K562 (cell line): ENCODE measurements around the gene FXYD4. TPM values are rescaled to one million over a fixed set of nuclear protein-coding genes. Genes with fewer than 3 reads are reported as not detected.
A peak's percentile ranks its signal among the peaks of the same experiment; 100 is the strongest.

Experiments
- BRD4 ChIP-seq: fragments of 200-600 bp; sonication (generic); IDR thresholded peaks from 2 replicates; pipeline ENCODE4 v1.6.1; 2017; ENCODE audit warnings: inconsistent platforms
- BRF2 ChIP-seq: IDR thresholded peaks from 3 replicates; pipeline ENCODE4 v1.6.1; 2011; ENCODE audit warnings: borderline replicate concordance, mild to moderate bottlenecking; ENCODE audit not compliant: insufficient read length, insufficient read depth
- CAMTA2 ChIP-seq: fragments of 250-450 bp; sonication (Bioruptor Pico); conservative IDR thresholded peaks from 2 replicates; pipeline ENCODE4 v1.5.1; 2022
- CBFB ChIP-seq: sonication (generic); formaldehyde crosslinking; IDR thresholded peaks from 2 replicates; pipeline ENCODE4 v1.4.0; 2020; ENCODE audit warnings: mild to moderate bottlenecking, missing genetic modification reagents
- CREB5 ChIP-seq: fragments of 250-450 bp; sonication (Bioruptor Pico); IDR thresholded peaks from 2 replicates; pipeline ENCODE4 v1.5.0; 2020; ENCODE audit warnings: mild to moderate bottlenecking
- ELF4 ChIP-seq: fragments of 450-650 bp; formaldehyde crosslinking; IDR thresholded peaks from 2 replicates; pipeline ENCODE4 v1.4.0; 2022; ENCODE audit warnings: missing genetic modification characterization
- GTF2E2 ChIP-seq: fragments of 200-800 bp; sonication (Bioruptor generic); IDR thresholded peaks from 2 replicates; pipeline ENCODE4 v1.6.1; 2016; ENCODE audit warnings: missing genetic modification characterization, missing compliant biosample characterization
- HINFP ChIP-seq: fragments of 450-650 bp; conservative IDR thresholded peaks from 2 replicates; pipeline ENCODE4 v1.6.1; 2016; ENCODE audit warnings: missing genetic modification characterization, low read depth, mild to moderate bottlenecking, control low read depth, missing compliant biosample characterization
- HMGN3 ChIP-seq: IDR thresholded peaks from 2 replicates; pipeline ENCODE4 v1.6.1; 2011; ENCODE audit warnings: borderline replicate concordance, low read depth, mild to moderate bottlenecking, mixed read lengths, low read length; ENCODE audit not compliant: insufficient read length; ENCODE audit errors: extremely low read depth
- MYNN ChIP-seq, 2 experiments: sonication (generic); formaldehyde crosslinking in 1 of 2; IDR thresholded peaks; 2 replicates each; pipeline versions ENCODE4 v1.5.0 to v1.6.1; 2016 to 2020; ENCODE audit warnings: antibody characterized with exemption in 1 of 2, missing genetic modification reagents in 1 of 2
- NR2F6 ChIP-seq: fragments of 450-650 bp; formaldehyde crosslinking; IDR thresholded peaks from 2 replicates; pipeline ENCODE4 v1.4.0; 2020; ENCODE audit warnings: mild to moderate bottlenecking
- PTTG1 ChIP-seq: fragments of 450-650 bp; IDR thresholded peaks from 2 replicates; pipeline ENCODE4 v1.6.1; 2016; ENCODE audit warnings: low read depth, mild to moderate bottlenecking, missing genetic modification characterization, missing compliant biosample characterization
- RBFOX2 ChIP-seq: fragments of 200-400 bp; formaldehyde crosslinking; IDR thresholded peaks from 2 replicates; pipeline ENCODE4 v1.6.1; 2017; ENCODE audit warnings: low read depth, mild to moderate bottlenecking, low read length, moderate library complexity
- RNF2 ChIP-seq: sonication (generic); IDR thresholded peaks from 2 replicates; pipeline ENCODE4 v1.6.1; 2016
- SREBF2 ChIP-seq: sonication (generic); formaldehyde crosslinking; IDR thresholded peaks from 2 replicates; pipeline ENCODE4 v1.4.0; 2020; ENCODE audit warnings: mild to moderate bottlenecking, missing genetic modification reagents
- TBP ChIP-seq: optimal IDR thresholded peaks from 2 replicates; pipeline ENCODE3; 2011; ENCODE audit warnings: low read depth, low read length, improper control_type of control experiment
- USF1 ChIP-seq: sonication (generic); formaldehyde crosslinking; IDR thresholded peaks from 2 replicates; pipeline ENCODE4 v1.9.0; 2022; ENCODE audit warnings: mild to moderate bottlenecking, missing genetic modification reagents
- YY1 ChIP-seq, 3 experiments: IDR thresholded peaks; 2 replicates each; pipeline ENCODE4 v1.6.1; 2011; ENCODE audit warnings: low read length in 2 of 3, mild to moderate bottlenecking in 2 of 3, moderate library complexity in 2 of 3, borderline replicate concordance in 1 of 3, control low read depth in 1 of 3, low read depth in 1 of 3; ENCODE audit not compliant: insufficient read depth in 3 of 3, insufficient replicate concordance in 2 of 3, control insufficient read depth in 1 of 3, insufficient read length in 1 of 3; ENCODE audit errors: extremely low read depth in 1 of 3
- ZC3H8 ChIP-seq: fragments of 450-650 bp; IDR thresholded peaks from 2 replicates; pipeline ENCODE4 v1.6.1; 2017
- ZNF124 ChIP-seq: sonication (generic); formaldehyde crosslinking; IDR thresholded peaks from 2 replicates; pipeline ENCODE4 v1.8.1; 2022; ENCODE audit warnings: missing genetic modification reagents
- ZNF311 ChIP-seq: fragments of 250-450 bp; sonication (Bioruptor Pico); IDR thresholded peaks from 2 replicates; pipeline ENCODE4 v1.4.0; 2020; ENCODE audit warnings: mild to moderate bottlenecking, moderate library complexity
- ZNF316 ChIP-seq: fragments of 450-650 bp; IDR thresholded peaks from 2 replicates; pipeline ENCODE4 v1.6.1; 2016
- ZNF408 ChIP-seq: fragments of 250-450 bp; sonication (Bioruptor Pico); IDR thresholded peaks from 2 replicates; pipeline ENCODE4 v1.4.0; 2020; ENCODE audit warnings: low read depth, mild to moderate bottlenecking, moderate library complexity
- ZNF436 ChIP-seq: fragments of 250-450, 450-650 bp; sonication (Bioruptor Pico); formaldehyde crosslinking; IDR thresholded peaks from 2 replicates; pipeline ENCODE4 v1.7.0; 2020; ENCODE audit warnings: mild to moderate bottlenecking
- ZNF778 ChIP-seq: fragments of 450-650 bp; formaldehyde crosslinking; IDR thresholded peaks from 2 replicates; pipeline ENCODE4 v1.4.0; 2020; ENCODE audit warnings: mild to moderate bottlenecking, moderate library complexity
- polyA plus RNA-seq, 8 experiments: library from polyadenylated mRNA; depleted of rRNA in 4 of 8; stranded (reverse) in 5 of 8; unstranded in 3 of 8; fragments of >200 nt; fragmentation: Nextera tagmentation in 2 of 8; fragmentation: Illumina TruSeq in 1 of 8; extraction: Ambion mirVana in 2 of 8; extraction: Trizol in 1 of 8; gene quantifications; 2 replicates each; pipeline versions ENCODE4 v1.2.1 to v1.2.3, GENCODE V29; 2011 to 2014; ENCODE audit warnings: inconsistent platforms in 1 of 8, missing spikeins in 1 of 8
- total RNA-seq, 7 experiments: library from RNA; depleted of rRNA in 6 of 7; stranded (reverse); fragments of >200 nt in 6 of 7; fragmentation: Illumina TruSeq in 2 of 7; extraction: Trizol in 2 of 7; gene quantifications; 2 replicates each; pipeline versions ENCODE4 v1.2.1 to v1.2.3, GENCODE V29; 2011 to 2021; ENCODE audit warnings: low replicate concordance in 1 of 7

Gene FXYD4
- total and polyA plus RNA-seq, 9 of the 15 experiments (the other 6 are each of a cell fraction or from before 2014, with no cell fraction given), result not detected

- TF ChIP-seq YY1 (IDR thresholded peaks at IDR 0.05; ENCODE audit: borderline replicate concordance in 1 of 3, control insufficient read depth in 1 of 3, extremely low read depth in 1 of 3, insufficient read depth in 3 of 3, insufficient read length in 1 of 3, insufficient replicate concordance in 2 of 3, low read depth in 1 of 3, low read length in 2 of 3) (peak in 1 of 3 experiments; percentile 79), ELF4 (CRISPR knock-in tag) (no peak), MYNN (IDR thresholded peaks at IDR 0.05) (peak; percentile 40; the same call in 1 of the 2 replicates), MYNN (CRISPR knock-in tag; IDR thresholded peaks at IDR 0.05) (no peak), HMGN3 (no peak), ZNF778 (no peak), ZNF436 (CRISPR knock-in tag) (0 out of 2 replicates have a peak, but pooled peaks have one; percentile 31), TBP (peak; percentile 95), ZNF124 (CRISPR knock-in tag) (no peak), PTTG1 (tag) (no peak), CREB5 (no peak), RBFOX2 (peak; percentile 94), BRF2 (no peak), SREBF2 (no peak), ZNF311 (CRISPR knock-in tag) (no peak), CAMTA2 (CRISPR knock-in tag) (no peak), GTF2E2 (tag) (peak; percentile 62; the same call in 1 of the 2 replicates), USF1 (CRISPR knock-in tag) (peak; percentile 91), CBFB (CRISPR knock-in tag) (no peak), ZNF408 (no peak), NR2F6 (CRISPR knock-in tag) (no peak), ZC3H8 (0 out of 2 replicates have a peak, but pooled peaks have one; percentile 62), HINFP (tag) (no peak), ZNF316 (no peak), BRD4 (peak; percentile 90), RNF2 (peak; percentile 91)
These were observed 36.3 kb downstream of the FXYD4 start (continued) for GRCh38 chr10:43407576-43408330.
